ENCODE measurements around the gene SERPINA1.
"Not testable (repeated sequence)": the region's sequence is repeated elsewhere in the genome, so short reads cannot be mapped to it uniquely, and the experiment has no call there.

The SERPINA1 gene

GRCh38 chr14:94421316-94421715 is 32.9 kb upstream of the SERPINA1 start:
- no peak for DNase-seq (ENCODE audit: low read depth)
- TF ChIP-seq, protein P1, sequence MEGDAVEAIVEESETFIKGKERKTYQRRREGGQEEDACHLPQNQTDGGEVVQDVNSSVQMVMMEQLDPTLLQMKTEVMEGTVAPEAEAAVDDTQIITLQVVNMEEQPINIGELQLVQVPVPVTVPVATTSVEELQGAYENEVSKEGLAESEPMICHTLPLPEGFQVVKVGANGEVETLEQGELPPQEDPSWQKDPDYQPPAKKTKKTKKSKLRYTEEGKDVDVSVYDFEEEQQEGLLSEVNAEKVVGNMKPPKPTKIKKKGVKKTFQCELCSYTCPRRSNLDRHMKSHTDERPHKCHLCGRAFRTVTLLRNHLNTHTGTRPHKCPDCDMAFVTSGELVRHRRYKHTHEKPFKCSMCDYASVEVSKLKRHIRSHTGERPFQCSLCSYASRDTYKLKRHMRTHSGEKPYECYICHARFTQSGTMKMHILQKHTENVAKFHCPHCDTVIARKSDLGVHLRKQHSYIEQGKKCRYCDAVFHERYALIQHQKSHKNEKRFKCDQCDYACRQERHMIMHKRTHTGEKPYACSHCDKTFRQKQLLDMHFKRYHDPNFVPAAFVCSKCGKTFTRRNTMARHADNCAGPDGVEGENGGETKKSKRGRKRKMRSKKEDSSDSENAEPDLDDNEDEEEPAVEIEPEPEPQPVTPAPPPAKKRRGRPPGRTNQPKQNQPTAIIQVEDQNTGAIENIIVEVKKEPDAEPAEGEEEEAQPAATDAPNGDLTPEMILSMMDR (conservative IDR thresholded peaks at IDR 0.05; ENCODE audit: control insufficient read depth, insufficient read depth, low read depth, low read length): no peak
- H3K4me3 ChIP-seq (ENCODE audit: control insufficient read depth, low read depth, low read length): no peak overlapping the region

DNA sequence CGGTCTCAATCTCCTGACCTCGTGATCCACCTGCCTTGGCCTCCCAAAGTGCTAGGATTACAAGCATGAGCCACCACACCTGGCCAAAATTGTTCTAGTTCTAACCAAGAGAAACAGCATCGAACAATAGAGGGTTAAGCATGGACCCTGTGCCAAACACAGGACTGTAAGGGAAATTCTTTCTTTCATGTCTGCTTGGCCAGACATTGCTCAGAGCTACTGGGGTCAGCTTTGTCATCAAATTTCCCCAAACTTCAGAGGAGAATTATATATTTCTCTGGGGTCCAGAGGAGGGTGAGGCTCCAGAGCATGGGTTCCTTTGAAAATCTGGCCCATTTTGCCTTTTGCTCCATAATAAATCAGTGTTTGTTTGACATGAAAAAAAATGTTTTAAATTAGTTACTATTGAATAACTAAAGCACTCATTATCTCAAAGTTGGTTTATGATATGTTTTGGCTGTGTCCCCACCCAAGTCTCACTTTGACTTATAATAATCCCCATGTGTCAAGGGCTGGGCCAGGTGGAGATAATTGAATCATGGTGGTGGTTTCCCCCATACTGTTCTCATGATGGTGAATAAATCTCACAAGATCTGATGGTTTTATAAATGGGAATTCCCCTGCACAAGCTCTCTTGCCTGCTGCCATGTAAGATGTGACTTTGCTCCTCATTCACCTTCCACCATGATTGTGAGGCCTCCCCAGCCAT is 29.2 kb upstream of the SERPINA1 start:
- DNase-seq (ENCODE audit: low read depth); H3K4me3 ChIP-seq (ENCODE audit: control insufficient read depth, low read depth, low read length): not testable (repeated sequence)

DNA sequence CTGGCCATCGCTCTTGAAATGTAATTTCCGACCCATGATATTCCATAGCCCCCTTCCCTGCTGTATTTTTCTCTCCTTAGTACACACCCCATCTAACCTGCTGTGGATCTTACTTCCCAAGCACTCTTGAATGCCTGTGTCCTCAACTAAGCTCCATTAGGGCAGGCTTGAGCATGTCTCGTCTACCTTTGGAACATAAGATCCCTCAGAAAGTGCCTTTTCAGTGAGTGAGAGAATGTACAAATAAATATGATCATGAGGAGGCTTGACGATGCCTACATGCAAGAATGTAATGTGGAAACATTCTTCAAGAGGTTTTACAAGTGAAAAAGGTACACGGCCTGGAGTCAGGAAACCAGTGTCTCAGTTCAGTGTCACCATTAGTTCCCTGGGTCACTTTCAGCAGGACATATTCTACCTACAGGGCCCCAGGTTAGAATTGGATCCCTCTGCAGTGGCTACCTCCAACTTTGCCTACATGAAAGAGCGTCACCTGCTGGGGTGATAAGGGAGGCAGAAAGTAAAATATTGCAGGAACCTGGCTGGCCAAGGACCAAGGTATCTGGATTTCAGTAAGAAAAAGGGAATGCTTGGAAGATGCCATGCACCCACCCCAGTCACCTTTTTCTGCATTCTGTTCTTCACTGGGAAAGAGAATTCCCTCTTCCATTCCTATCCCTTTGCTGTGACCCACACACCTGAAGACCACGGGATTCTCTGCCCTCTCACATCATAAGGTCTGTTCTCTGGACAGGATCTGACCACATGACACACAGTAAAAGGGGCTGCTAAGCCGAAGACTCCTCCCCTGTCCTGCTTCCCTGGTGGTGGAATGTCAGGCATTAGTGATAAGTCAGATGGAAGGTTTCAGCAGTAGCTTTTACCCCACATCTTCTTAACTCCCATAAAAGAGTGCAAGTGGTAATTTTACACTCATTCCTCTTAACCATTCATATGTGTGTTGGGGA is 24.6 kb upstream of the SERPINA1 start:
- no peak for DNase-seq (ENCODE audit: low read depth)

GRCh38 chr14:94411638-94412037 is 23.2 kb upstream of the SERPINA1 start:
- DNase-seq (ENCODE audit: low read depth): no peak
- no peak overlapping the region for H3K4me3 ChIP-seq (ENCODE audit: control insufficient read depth, low read depth, low read length)
- TF ChIP-seq, protein P1 (conservative IDR thresholded peaks at IDR 0.05; ENCODE audit: control insufficient read depth, insufficient read depth, low read depth, low read length): no peak

More for the DNA sequence above, 24.6 kb upstream of the SERPINA1 start:
- TF ChIP-seq, protein P1 (conservative IDR thresholded peaks at IDR 0.05; ENCODE audit: control insufficient read depth, insufficient read depth, low read depth, low read length): peak; percentile 57
- H3K4me3 ChIP-seq (ENCODE audit: control insufficient read depth, low read depth, low read length): no peak overlapping the region

GRCh38 chr14:94409430-94409829 is 21.0 kb upstream of the SERPINA1 start:
- not testable (repeated sequence) for DNase-seq (ENCODE audit: low read depth); H3K4me3 ChIP-seq (ENCODE audit: control insufficient read depth, low read depth, low read length)

DNA sequence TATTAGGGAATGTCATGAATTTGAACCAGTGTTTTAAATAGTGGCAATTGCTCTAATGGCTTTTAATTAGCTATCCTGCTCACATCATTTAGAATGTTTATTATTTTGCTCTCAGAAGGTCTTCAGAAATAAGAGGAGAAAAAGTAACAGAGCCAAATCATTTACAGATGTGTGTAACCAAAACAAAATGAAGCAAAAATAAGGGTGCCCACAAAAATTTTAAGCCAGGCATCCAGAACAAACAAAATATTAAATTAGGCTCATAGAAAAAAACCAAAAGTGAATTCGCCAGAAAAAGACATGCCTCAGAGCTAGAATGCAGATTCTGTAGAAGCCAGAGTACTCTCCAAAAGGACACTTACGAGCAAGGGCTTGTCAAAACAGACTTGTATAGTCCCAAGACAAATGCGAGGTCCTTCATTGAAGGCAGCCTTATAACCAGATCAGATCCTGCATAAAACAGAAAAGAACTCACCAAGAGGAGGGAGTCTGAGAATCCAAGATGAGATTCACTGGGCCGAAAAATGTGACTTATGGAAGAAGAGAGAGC is 20.2 kb upstream of the SERPINA1 start:
- TF ChIP-seq, protein P1 (conservative IDR thresholded peaks at IDR 0.05; ENCODE audit: control insufficient read depth, insufficient read depth, low read depth, low read length): no peak
- no peak for DNase-seq (ENCODE audit: low read depth)
- H3K4me3 ChIP-seq (ENCODE audit: control insufficient read depth, low read depth, low read length): no peak overlapping the region

DNA sequence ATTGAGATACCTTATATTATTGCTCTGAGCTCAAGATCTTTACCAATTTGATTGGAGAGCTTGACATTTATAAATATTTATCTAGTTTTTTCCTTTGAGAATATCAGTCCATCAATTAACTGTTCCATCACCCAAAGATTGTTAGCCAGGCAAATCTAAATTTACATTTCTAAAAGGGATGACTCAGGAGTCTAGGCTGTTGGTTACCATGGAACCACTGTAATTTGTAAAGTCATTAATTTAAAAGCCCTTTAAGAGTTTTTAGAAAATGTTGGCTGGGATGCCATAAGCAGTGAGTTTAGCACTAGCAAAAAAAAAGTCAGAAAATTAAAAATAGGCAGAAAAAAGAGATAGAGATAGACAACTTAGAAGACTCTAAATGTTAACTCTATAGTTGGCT is 19.5 kb upstream of the SERPINA1 start:
- no peak overlapping the region for H3K4me3 ChIP-seq (ENCODE audit: control insufficient read depth, low read depth, low read length)
- TF ChIP-seq, protein P1 (conservative IDR thresholded peaks at IDR 0.05; ENCODE audit: control insufficient read depth, insufficient read depth, low read depth, low read length): no peak
- DNase-seq (ENCODE audit: low read depth): peak; percentile 34

Measured in fibroblast of mammary gland (primary cell).